OCI-LY3 (cell line): ENCODE data around the gene SLC1A7.

Experiments
- H2AFZ ChIP-seq: fragments of 200-600, 300-600 bp; shearing (Covaris generic); 2 replicates; pipeline ENCODE4 v1.6.0; 2014; ENCODE audit warnings: antibody characterized with exemption, low read depth, low read length
- H3K27ac ChIP-seq: fragments of 200-600, 300-600 bp; sonication (generic); 2 replicates; pipeline ENCODE4 v1.5.1; 2014; ENCODE audit warnings: mild to moderate bottlenecking, low read length, moderate library complexity, mixed read lengths
- H3K27me3 ChIP-seq: fragments of 200-600, 300-600 bp; sonication (generic); 2 replicates; pipeline ENCODE4 v1.6.1; 2014; ENCODE audit warnings: low read depth, low read length, mixed read lengths
- H3K36me3 ChIP-seq: fragments of 200-600, 300-600 bp; sonication (generic); replicated peaks from 2 replicates; pipeline ENCODE3; 2014; ENCODE audit warnings: low read depth, low read length, mixed read lengths
- H3K4me1 ChIP-seq: fragments of 300-600, 200-600 bp; sonication (generic); 2 replicates; pipeline ENCODE4 v1.6.1; 2014; ENCODE audit warnings: low read length, mixed read lengths
- H3K4me2 ChIP-seq: fragments of 200-600, 300-600 bp; sonication (generic); 2 replicates; pipeline ENCODE4 v1.6.1; 2014; ENCODE audit warnings: low read length, mixed read lengths
- H3K4me3 ChIP-seq: fragments of 300-600, 200-600 bp; sonication (generic); 2 replicates; pipeline ENCODE4 v1.5.1; 2014; ENCODE audit warnings: antibody characterized with exemption, mild to moderate bottlenecking, low read length, moderate library complexity
- H3K79me2 ChIP-seq: fragments of 300-600, 200-600 bp; shearing (Covaris generic); 2 replicates; pipeline ENCODE4 v1.6.1; 2014; ENCODE audit warnings: mild to moderate bottlenecking, low read length, mixed read lengths
- H3K9ac ChIP-seq: fragments of 300-600, 200-600 bp; shearing (Covaris generic); 2 replicates; pipeline ENCODE4 v1.6.0; 2014; ENCODE audit warnings: mild to moderate bottlenecking, low read length, moderate library complexity
- H3K9me3 ChIP-seq: fragments of 200-600, 300-600 bp; shearing (Covaris generic); 2 replicates; pipeline ENCODE4 v1.6.1; 2014; ENCODE audit warnings: low read length, mixed read lengths; ENCODE audit not compliant: insufficient read depth
- H4K20me1 ChIP-seq: fragments of 200-600, 300-600 bp; sonication (generic); 2 replicates; pipeline ENCODE4 v1.6.1; 2016; ENCODE audit warnings: low read length, mixed read lengths; ENCODE audit not compliant: insufficient read depth
- EZH2phosphoT487 ChIP-seq: fragments of 200-600 bp; shearing (Covaris generic); IDR thresholded peaks from 2 replicates; pipeline ENCODE4 v1.6.1; 2018; ENCODE audit warnings: antibody characterized with exemption, mixed run types, low read depth
- TF ChIP-seq, protein P1 (sequence below): fragments of 200-600, 300-600 bp; sonication (generic); IDR thresholded peaks from 2 replicates; pipeline ENCODE4 v1.5.1; 2014; ENCODE audit warnings: antibody characterized with exemption, low read length, low read depth

The SLC1A7 gene

DNA sequence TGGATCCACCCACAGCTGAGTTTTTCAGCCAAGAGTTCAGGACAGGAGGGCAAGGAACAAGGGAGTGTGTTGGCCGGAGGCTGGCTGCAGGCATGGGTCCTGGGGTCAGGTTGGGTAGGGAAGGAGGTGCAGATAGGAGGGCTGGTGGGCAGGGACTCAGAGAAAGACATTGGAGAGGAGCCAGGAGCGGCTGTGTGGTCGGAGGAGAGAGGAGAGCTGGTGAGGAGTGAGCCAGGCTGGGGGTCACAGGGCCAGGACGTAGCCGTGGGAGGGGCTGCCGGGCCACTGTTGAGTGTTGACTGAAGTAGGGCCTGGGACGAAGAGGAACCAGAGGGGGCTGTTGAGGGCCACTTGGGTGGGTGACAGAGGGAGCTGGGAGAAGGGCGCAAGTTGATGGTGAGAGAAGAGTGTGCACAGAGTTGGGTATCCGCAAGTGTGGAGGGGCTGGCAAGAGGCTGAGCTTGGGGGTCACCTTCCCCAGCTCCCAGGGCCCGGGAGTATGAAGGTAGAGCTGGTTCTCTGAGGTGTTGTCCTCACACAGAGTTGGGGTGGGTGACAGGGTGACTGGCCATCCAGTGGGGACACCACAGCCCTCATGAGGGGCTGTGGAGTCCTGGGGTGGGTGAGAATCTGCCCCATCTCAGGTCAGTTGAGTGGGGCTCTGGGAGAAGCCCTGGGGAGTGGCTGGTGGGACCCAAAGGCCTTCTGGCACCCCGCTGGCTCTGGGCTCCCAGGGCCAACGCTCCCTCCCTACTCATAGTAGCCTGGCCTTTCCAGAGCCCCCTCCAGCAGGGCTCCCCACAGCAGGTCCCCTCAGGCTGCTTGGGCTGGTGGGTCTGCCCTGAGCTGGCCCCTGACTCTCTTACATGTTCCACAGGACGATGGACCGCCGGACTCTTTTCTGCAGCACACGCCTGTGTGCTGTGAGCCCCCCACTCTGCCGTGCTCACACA, 58.5 kb downstream of the SLC1A7 start:
- Histone ChIP-seq H4K20me1 (no peaks in the 10 kb centered on the region), H3K27ac (no peak overlapping the region), H2AFZ (no peak overlapping the region), H3K9ac (no peak overlapping the region), H3K9me3 (no peaks in the 10 kb centered on the region), H3K4me2 (no peak overlapping the region), H3K4me1 (no peaks in the 10 kb centered on the region), H3K27me3 (no peaks in the 10 kb centered on the region), H3K4me3 (no peak overlapping the region), H3K36me3 (no peaks in the 10 kb centered on the region), H3K79me2 (no peaks in the 10 kb centered on the region)
- TF ChIP-seq, protein P1, sequence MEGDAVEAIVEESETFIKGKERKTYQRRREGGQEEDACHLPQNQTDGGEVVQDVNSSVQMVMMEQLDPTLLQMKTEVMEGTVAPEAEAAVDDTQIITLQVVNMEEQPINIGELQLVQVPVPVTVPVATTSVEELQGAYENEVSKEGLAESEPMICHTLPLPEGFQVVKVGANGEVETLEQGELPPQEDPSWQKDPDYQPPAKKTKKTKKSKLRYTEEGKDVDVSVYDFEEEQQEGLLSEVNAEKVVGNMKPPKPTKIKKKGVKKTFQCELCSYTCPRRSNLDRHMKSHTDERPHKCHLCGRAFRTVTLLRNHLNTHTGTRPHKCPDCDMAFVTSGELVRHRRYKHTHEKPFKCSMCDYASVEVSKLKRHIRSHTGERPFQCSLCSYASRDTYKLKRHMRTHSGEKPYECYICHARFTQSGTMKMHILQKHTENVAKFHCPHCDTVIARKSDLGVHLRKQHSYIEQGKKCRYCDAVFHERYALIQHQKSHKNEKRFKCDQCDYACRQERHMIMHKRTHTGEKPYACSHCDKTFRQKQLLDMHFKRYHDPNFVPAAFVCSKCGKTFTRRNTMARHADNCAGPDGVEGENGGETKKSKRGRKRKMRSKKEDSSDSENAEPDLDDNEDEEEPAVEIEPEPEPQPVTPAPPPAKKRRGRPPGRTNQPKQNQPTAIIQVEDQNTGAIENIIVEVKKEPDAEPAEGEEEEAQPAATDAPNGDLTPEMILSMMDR: no peak
- TF ChIP-seq EZH2phosphoT487: no peak

DNA sequence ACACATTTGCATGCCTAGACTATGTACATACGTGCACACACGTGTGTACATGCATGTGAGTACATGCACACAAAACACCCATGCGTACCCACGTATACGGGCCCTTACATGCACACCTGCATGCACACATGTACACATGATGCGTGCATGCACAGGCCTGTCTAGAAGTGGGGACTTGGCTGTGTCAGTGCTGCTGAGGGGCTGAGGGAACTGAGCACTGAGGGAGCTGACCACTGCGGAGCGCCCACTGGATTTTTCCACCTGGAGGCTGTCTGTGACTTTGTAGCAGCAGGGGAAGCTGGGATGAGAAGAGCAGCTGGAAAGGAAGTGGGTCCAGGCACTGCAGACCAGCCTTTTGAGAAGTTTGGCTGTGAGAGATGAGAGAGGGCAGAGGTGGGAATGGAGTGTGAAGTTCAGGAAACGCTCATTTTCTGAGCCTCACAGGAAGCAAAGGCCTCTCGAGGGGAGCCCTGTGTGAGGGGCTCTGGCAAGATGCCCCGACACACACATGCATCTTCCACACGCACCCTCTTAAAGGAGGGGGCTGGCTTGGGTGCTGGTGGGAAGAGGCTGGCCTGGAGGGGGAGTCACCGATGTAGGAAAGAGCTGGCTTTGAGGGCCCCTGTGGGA, 59.5 kb downstream of the SLC1A7 start:
- H3K27me3 ChIP-seq: no peaks in the 10 kb centered on the region
- H4K20me1 ChIP-seq: no peaks in the 10 kb centered on the region
- no peak overlapping the region for H3K4me2 ChIP-seq
- no peaks in the 10 kb centered on the region for H3K4me1 ChIP-seq
- no peak overlapping the region for H3K27ac ChIP-seq
- TF ChIP-seq, protein P1: no peak
- TF ChIP-seq EZH2phosphoT487: no peak
- H3K36me3 ChIP-seq: no peaks in the 10 kb centered on the region
- H2AFZ ChIP-seq: no peak overlapping the region
- H3K9me3 ChIP-seq: no peaks in the 10 kb centered on the region
- no peak overlapping the region for H3K4me3 ChIP-seq
- H3K79me2 ChIP-seq: no peaks in the 10 kb centered on the region
- no peak overlapping the region for H3K9ac ChIP-seq

DNA sequence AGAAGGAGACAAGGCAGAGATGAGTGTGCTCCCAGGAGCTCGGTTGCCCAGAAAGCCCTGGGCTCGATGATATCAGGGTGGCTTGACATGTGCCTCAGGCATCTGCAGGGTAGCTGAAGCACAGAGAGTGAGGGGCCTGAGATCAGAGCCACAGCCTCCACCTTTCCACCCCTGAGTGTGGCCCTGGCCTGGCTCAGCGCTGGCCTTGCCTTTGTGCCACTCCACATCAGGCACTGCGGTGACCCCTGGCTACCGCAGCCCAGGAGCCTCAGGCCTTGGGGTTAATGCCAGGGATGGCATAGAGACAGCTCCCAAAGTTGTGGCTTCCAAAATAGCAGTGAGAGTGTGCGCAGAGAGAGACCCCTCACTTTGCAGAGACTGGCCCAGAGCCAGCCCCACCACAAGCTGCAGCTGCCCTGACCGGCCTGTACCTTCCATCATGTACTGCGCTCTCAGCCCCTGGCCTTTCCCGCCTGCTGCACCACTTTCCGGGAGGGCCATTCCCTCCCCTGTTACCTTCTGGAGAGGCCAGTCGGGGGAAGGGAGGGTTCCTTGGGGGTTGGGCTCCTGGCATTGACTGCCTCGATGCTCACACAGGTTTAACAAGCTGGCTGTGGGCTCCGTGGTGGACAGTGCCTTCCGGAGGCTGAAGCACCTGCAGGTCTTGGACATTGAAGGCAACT, 60.9 kb downstream of the SLC1A7 start:
- Histone ChIP-seq H3K4me3 (no peak overlapping the region), H3K27me3 (no peaks in the 10 kb centered on the region), H3K79me2 (no peaks in the 10 kb centered on the region), H3K9ac (no peak overlapping the region), H4K20me1 (no peaks in the 10 kb centered on the region), H3K4me1 (no peaks in the 10 kb centered on the region), H3K27ac (no peak overlapping the region), H2AFZ (no peak overlapping the region), H3K36me3 (no peaks in the 10 kb centered on the region), H3K4me2 (no peak overlapping the region), H3K9me3 (no peaks in the 10 kb centered on the region)
- no peak for TF ChIP-seq EZH2phosphoT487

DNA sequence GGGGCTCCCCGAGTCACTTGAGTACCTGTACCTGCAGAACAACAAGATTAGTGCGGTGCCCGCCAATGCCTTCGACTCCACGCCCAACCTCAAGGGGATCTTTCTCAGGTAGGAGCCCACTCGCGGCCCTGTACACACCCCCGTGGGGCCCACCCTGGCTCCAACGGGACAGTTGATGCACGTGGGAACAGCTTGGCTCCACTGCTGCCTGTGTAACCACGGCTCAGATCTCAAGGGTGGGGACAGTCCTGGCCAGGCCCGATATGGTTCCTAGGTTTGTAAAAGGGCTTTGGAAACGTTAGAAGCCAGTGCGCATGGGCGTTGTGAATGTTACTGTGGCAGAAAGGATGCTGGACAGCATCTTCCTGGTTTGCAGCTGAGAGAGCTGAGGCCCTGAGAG, 61.7 kb downstream of the SLC1A7 start:
- no peak overlapping the region for H3K4me3 ChIP-seq
- no peak overlapping the region for H3K4me2 ChIP-seq
- no peak overlapping the region for H3K27ac ChIP-seq
- no peaks in the 10 kb centered on the region for H4K20me1 ChIP-seq
- H3K36me3 ChIP-seq: no peaks in the 10 kb centered on the region
- H3K79me2 ChIP-seq: no peaks in the 10 kb centered on the region
- TF ChIP-seq, protein P1: no peak
- TF ChIP-seq EZH2phosphoT487: no peak
- H3K4me1 ChIP-seq: no peaks in the 10 kb centered on the region
- no peak overlapping the region for H3K9ac ChIP-seq
- no peaks in the 10 kb centered on the region for H3K27me3 ChIP-seq
- H2AFZ ChIP-seq: no peak overlapping the region
- H3K9me3 ChIP-seq: no peaks in the 10 kb centered on the region
